ENCODE results near the gene PMP22.

DNA sequence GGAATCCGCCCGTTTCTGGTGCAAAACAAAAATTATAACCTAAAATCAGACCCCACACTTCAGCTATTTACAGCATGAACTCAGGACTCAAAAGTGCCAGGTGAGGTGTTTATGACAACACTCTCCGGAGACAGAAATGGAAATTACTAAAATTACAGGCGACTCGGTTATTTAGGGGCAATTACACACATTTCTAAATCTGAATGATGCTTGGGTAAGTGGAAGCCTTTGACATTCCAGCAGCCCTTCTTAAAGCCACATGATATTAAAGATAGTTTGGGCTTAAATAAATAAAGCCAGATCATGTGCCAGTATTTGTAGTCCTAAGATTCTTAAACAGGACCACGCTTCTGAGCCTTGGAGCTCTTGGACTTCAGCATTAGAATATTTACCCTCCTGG, 36.7 kb upstream of the PMP22 start:
- TF ChIP-seq POLR2AphosphoS5 (IDR thresholded peaks at IDR 0.05; ENCODE audit: low read depth, low read length) (no peak), TAF1 (IDR thresholded peaks at IDR 0.05; ENCODE audit: borderline replicate concordance, insufficient read depth, low read length) (no peak), FOXP2 (optimal IDR thresholded peaks at IDR 0.05; ENCODE audit: borderline replicate concordance, extremely low read depth, extremely low read length, insufficient read depth) (no peak)
- TF ChIP-seq, protein P1, sequence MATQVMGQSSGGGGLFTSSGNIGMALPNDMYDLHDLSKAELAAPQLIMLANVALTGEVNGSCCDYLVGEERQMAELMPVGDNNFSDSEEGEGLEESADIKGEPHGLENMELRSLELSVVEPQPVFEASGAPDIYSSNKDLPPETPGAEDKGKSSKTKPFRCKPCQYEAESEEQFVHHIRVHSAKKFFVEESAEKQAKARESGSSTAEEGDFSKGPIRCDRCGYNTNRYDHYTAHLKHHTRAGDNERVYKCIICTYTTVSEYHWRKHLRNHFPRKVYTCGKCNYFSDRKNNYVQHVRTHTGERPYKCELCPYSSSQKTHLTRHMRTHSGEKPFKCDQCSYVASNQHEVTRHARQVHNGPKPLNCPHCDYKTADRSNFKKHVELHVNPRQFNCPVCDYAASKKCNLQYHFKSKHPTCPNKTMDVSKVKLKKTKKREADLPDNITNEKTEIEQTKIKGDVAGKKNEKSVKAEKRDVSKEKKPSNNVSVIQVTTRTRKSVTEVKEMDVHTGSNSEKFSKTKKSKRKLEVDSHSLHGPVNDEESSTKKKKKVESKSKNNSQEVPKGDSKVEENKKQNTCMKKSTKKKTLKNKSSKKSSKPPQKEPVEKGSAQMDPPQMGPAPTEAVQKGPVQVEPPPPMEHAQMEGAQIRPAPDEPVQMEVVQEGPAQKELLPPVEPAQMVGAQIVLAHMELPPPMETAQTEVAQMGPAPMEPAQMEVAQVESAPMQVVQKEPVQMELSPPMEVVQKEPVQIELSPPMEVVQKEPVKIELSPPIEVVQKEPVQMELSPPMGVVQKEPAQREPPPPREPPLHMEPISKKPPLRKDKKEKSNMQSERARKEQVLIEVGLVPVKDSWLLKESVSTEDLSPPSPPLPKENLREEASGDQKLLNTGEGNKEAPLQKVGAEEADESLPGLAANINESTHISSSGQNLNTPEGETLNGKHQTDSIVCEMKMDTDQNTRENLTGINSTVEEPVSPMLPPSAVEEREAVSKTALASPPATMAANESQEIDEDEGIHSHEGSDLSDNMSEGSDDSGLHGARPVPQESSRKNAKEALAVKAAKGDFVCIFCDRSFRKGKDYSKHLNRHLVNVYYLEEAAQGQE (IDR thresholded peaks at IDR 0.05; ENCODE audit: insufficient read depth in 1 of 2, low read depth in 2 of 2, low read length in 2 of 2), result no peak

Data from PFSK-1 (cell line).